AG04450 (cell line): ENCODE data around the gene TTC7B. TPM values are rescaled to one million over a fixed set of nuclear protein-coding genes. Genes with fewer than 3 reads are reported as not detected.

Experiments
- CTCF ChIA-PET: fragments of 300-600, 350-600 bp; formaldehyde crosslinking; extraction: SDS; loops from one replicate; lab custom pipeline; 2022; ENCODE audit warnings: antibody characterized with exemption, inconsistent platforms; lab: Charles Lee
- POLR2A ChIA-PET: fragments of 350-600 bp; formaldehyde crosslinking; extraction: SDS; loops from one replicate; lab custom pipeline; 2021; ENCODE audit warnings: antibody characterized with exemption, inconsistent platforms; lab: Yijun Ruan, JAX
- DNase-seq: peaks from one replicate; pipeline ENCODE4 v3.0.0-alpha.2; 2011; ENCODE audit warnings: low read depth, low spot score
- H3K27ac ChIP-seq: one replicate; pipeline ENCODE4 v1.5.1; 2012; ENCODE audit warnings: low read depth, low read length, control low read depth
- H3K27me3 ChIP-seq: one replicate; pipeline ENCODE4 v1.6.0; 2012; ENCODE audit warnings: low read length; ENCODE audit not compliant: control insufficient read depth, insufficient read depth
- H3K4me3 ChIP-seq: 2 replicates; pipeline ENCODE4 v1.5.1; 2011; ENCODE audit warnings: mild to moderate bottlenecking, low read depth, low read length, control low read depth
- H3K9me3 ChIP-seq: 2 replicates; pipeline ENCODE4 v1.5.1; 2012; ENCODE audit warnings: low read length; ENCODE audit not compliant: control insufficient read depth, insufficient read depth
- polyA plus RNA-seq: library from polyadenylated mRNA; depleted of rRNA; stranded (reverse); fragments of >200 nt; gene quantifications from 2 replicates; pipeline ENCODE4 v1.2.3, GENCODE V29; 2011
- TF ChIP-seq, protein P1 (sequence below): IDR thresholded peaks from 2 replicates; pipeline ENCODE4 v1.5.1; 2011; ENCODE audit warnings: low read depth, low read length, control low read depth, inconsistent platforms

TTC7B gene
- polyA plus RNA-seq, 1 experiment: 36.0 TPM

- POLR2A ChIA-PET: no interaction called here
- Histone ChIP-seq H3K9me3 (no peaks in the 10 kb centered on the region), H3K27ac (no peak overlapping the region), H3K4me3 (no peak overlapping the region), H3K27me3 (peaks cover 3% of the 10 kb centered on the region)
- CTCF ChIA-PET: no interaction called here
- DNase-seq: no peak
- TF ChIP-seq, protein P1, sequence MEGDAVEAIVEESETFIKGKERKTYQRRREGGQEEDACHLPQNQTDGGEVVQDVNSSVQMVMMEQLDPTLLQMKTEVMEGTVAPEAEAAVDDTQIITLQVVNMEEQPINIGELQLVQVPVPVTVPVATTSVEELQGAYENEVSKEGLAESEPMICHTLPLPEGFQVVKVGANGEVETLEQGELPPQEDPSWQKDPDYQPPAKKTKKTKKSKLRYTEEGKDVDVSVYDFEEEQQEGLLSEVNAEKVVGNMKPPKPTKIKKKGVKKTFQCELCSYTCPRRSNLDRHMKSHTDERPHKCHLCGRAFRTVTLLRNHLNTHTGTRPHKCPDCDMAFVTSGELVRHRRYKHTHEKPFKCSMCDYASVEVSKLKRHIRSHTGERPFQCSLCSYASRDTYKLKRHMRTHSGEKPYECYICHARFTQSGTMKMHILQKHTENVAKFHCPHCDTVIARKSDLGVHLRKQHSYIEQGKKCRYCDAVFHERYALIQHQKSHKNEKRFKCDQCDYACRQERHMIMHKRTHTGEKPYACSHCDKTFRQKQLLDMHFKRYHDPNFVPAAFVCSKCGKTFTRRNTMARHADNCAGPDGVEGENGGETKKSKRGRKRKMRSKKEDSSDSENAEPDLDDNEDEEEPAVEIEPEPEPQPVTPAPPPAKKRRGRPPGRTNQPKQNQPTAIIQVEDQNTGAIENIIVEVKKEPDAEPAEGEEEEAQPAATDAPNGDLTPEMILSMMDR: no peak
Observed at GRCh38 chr14:90508036-90508435, 308.2 kb downstream of the TTC7B start.

GRCh38 chr14:90507428-90507827, 308.8 kb downstream of the TTC7B start:
- no peak for DNase-seq
- no peaks in the 10 kb centered on the region for H3K9me3 ChIP-seq
- H3K27me3 ChIP-seq: peaks cover 3% of the 10 kb centered on the region
- H3K27ac ChIP-seq: no peak overlapping the region
- no peak overlapping the region for H3K4me3 ChIP-seq
- CTCF ChIA-PET: no interaction called here
- TF ChIP-seq, protein P1: no peak
- POLR2A ChIA-PET: no interaction called here

GRCh38 chr14:90506748-90507147, 309.5 kb downstream of the TTC7B start:
- POLR2A ChIA-PET: no interaction called here

DNA sequence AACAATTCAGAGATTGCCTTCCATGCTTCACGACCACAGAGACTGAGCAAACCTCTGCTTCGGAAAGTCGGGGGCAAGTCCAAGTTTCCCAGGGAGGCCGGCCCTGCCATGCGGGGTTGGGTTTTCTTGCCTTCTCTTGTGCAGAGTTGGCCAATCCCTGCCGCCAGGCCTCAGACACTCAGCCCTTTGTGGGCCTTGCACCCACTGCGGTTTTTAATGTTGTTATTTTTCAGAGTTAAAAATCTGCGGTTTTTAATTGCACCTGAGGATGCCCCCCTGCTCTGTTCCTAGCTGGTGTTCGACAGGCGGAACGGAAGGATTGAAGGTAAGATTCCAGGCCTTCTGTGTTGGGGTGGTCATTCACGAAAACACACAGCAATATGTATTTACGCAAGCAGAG, 310.7 kb downstream of the TTC7B start:
- no peak overlapping the region for H3K27ac ChIP-seq
- peaks cover 3% of the 10 kb centered on the region for H3K27me3 ChIP-seq
- no peak overlapping the region for H3K4me3 ChIP-seq
- H3K9me3 ChIP-seq: peaks cover 4% of the 10 kb centered on the region; the same call in 1 of the 2 replicates
- no peak for DNase-seq
- TF ChIP-seq, protein P1: no peak
- POLR2A ChIA-PET: no interaction called here
- CTCF ChIA-PET: no interaction called here

More at GRCh38 chr14:90506748-90507147, 309.5 kb downstream of the TTC7B start:
- DNase-seq: no peak
- Histone ChIP-seq H3K4me3 (no peak overlapping the region), H3K27ac (no peak overlapping the region), H3K9me3 (no peaks in the 10 kb centered on the region), H3K27me3 (peaks cover 3% of the 10 kb centered on the region)
- TF ChIP-seq, protein P1: no peak
- CTCF ChIA-PET: no interaction called here

DNA sequence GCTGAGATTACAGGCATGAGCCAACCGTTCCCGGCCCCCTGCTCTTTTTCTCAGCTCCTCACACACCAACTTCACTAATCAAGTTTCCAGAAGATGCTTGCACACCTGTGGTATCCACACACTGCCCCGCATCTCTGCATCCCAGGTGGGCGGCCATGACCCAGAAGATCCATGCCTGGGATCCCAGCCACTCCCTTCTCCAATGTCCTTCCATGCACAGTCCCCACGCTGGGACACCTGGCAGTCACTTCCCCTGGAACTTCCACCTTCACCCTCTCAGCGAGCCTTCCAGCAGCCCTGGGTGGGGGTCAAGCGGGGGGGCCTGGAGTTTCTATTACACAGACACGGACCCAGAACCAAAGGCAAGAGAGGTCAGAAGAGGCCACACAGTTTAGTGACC, 311.6 kb downstream of the TTC7B start:
- Histone ChIP-seq H3K9me3 (peaks cover 4% of the 10 kb centered on the region; the same call in 1 of the 2 replicates), H3K4me3 (no peak overlapping the region), H3K27ac (no peak overlapping the region), H3K27me3 (peaks cover 7% of the 10 kb centered on the region)
- DNase-seq: no peak
- ChIA-PET CTCF (no interaction called here), POLR2A (no interaction called here)
- TF ChIP-seq, protein P1: no peak
